Nephron progenitor cell (in vitro differentiated cells): ENCODE results near the gene SYCE1L.
"Not testable (repeated sequence)": the region's sequence is repeated elsewhere in the genome, so short reads cannot be mapped to it uniquely, and the experiment has no call there.

Experiments used
- DNase-seq: peaks from one replicate; pipeline ENCODE4 v3.0.0; 2021
- H3K27ac Mint-ChIP-seq: 2 replicates; pipeline ENCODE4 v1.8.0; 2021; ENCODE audit warnings: mild to moderate bottlenecking, moderate library complexity, mixed read lengths
- H3K27me3 Mint-ChIP-seq: 2 replicates; pipeline ENCODE4 v1.8.0; 2021; ENCODE audit warnings: mild to moderate bottlenecking, low read depth, mixed read lengths; ENCODE audit not compliant: poor library complexity
- H3K36me3 Mint-ChIP-seq: 2 replicates; pipeline ENCODE4 v1.8.0; 2021; ENCODE audit warnings: low read depth, mixed read lengths
- H3K4me1 Mint-ChIP-seq: 2 replicates; pipeline ENCODE4 v1.8.0; 2021; ENCODE audit warnings: mixed read lengths
- H3K4me3 Mint-ChIP-seq: 2 replicates; pipeline ENCODE4 v1.8.0; 2021; ENCODE audit warnings: mild to moderate bottlenecking, moderate library complexity, mixed read lengths
- H3K9me3 Mint-ChIP-seq: 2 replicates; pipeline ENCODE4 v1.8.0; 2021; ENCODE audit warnings: mild to moderate bottlenecking, moderate library complexity, mixed read lengths
- TF ChIP-seq, protein P1 (sequence below): fragments of 200-600 bp; sonication (generic); IDR thresholded peaks from 2 replicates; pipeline ENCODE4 v1.5.0; 2021; ENCODE audit warnings: antibody characterized with exemption

The SYCE1L gene

GRCh38 chr16:77233799-77234519, 34.8 kb downstream of the SYCE1L start:
- no peaks in the 10 kb centered on the region for H3K36me3 Mint-ChIP-seq
- H3K4me3 Mint-ChIP-seq: no peak overlapping the region
- H3K4me1 Mint-ChIP-seq: peaks cover 40% of the 10 kb centered on the region
- TF ChIP-seq, protein P1, sequence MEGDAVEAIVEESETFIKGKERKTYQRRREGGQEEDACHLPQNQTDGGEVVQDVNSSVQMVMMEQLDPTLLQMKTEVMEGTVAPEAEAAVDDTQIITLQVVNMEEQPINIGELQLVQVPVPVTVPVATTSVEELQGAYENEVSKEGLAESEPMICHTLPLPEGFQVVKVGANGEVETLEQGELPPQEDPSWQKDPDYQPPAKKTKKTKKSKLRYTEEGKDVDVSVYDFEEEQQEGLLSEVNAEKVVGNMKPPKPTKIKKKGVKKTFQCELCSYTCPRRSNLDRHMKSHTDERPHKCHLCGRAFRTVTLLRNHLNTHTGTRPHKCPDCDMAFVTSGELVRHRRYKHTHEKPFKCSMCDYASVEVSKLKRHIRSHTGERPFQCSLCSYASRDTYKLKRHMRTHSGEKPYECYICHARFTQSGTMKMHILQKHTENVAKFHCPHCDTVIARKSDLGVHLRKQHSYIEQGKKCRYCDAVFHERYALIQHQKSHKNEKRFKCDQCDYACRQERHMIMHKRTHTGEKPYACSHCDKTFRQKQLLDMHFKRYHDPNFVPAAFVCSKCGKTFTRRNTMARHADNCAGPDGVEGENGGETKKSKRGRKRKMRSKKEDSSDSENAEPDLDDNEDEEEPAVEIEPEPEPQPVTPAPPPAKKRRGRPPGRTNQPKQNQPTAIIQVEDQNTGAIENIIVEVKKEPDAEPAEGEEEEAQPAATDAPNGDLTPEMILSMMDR: no peak
- H3K9me3 Mint-ChIP-seq: no peaks in the 10 kb centered on the region
- H3K27ac Mint-ChIP-seq: no peak overlapping the region
- no peaks in the 10 kb centered on the region for H3K27me3 Mint-ChIP-seq
- DNase-seq: no peak

GRCh38 chr16:77234611-77235010, 35.4 kb downstream of the SYCE1L start:
- Mint-ChIP-seq H3K27me3 (no peaks in the 10 kb centered on the region), H3K4me1 (peaks cover 45% of the 10 kb centered on the region), H3K4me3 (peak overlapping the region; percentile 26), H3K36me3 (no peaks in the 10 kb centered on the region), H3K9me3 (no peaks in the 10 kb centered on the region), H3K27ac (no peak overlapping the region)
- TF ChIP-seq, protein P1: no peak
- DNase-seq: no peak

GRCh38 chr16:77236063-77236511, 36.9 kb downstream of the SYCE1L start:
- TF ChIP-seq, protein P1: peak; percentile 99
- DNase-seq: peak; percentile 95
- Mint-ChIP-seq H3K4me1 (peaks cover 49% of the 10 kb centered on the region), H3K27ac (no peak overlapping the region), H3K27me3 (peaks cover 4% of the 10 kb centered on the region), H3K4me3 (peak overlapping the region; percentile 48), H3K36me3 (no peaks in the 10 kb centered on the region), H3K9me3 (no peaks in the 10 kb centered on the region)

- Mint-ChIP-seq H3K4me3 (no peak overlapping the region), H3K36me3 (no peaks in the 10 kb centered on the region), H3K4me1 (peaks cover 49% of the 10 kb centered on the region), H3K27ac (no peak overlapping the region), H3K9me3 (no peaks in the 10 kb centered on the region), H3K27me3 (peaks cover 4% of the 10 kb centered on the region)
- no peak for DNase-seq
- TF ChIP-seq, protein P1: no peak
Observed at GRCh38 chr16:77238593-77238992, 39.4 kb downstream of the SYCE1L start.

DNA sequence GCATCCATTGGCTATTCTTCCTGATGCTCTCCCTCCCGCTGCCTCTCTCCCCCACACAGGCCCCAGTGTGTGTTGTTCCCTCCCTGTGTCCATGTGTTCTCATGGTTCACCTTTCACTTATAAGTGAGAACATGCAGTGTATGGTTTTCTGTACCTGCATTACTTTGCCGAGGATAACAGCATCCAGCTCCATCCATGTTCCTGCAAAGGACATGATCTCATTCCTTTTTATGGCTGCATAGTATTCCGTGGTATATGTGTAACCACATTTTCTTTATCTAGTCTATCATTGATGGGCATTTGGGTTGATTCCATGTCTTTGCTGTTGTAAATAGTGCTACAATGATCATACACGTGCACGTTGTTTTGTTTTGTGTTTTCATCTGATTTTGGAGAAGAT, 43.3 kb downstream of the SYCE1L start:
- H3K4me1 Mint-ChIP-seq: peaks cover 25% of the 10 kb centered on the region
- not testable (repeated sequence) for H3K4me3 Mint-ChIP-seq, DNase-seq, H3K9me3 Mint-ChIP-seq, H3K27ac Mint-ChIP-seq, H3K27me3 Mint-ChIP-seq, H3K36me3 Mint-ChIP-seq

DNA sequence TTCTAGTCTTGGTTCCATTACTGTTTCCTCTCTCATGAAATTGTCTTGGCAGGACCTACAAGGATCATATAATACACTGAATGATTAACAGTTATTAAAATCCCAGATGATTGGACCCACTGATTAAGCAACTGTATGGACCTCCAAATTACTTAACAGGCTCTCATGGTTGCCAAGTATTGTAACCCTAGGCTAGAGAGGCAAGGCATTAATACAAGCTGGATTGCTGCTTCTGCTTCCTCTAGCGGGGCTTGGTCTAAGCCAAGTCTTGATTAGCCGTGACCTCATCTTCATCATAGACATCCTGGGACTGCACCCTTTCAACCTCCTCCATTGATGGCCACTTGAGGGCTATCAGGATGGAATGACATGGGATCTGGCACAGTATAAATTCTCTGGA, 46.9 kb downstream of the SYCE1L start:
- Mint-ChIP-seq H3K9me3 (no peaks in the 10 kb centered on the region), H3K4me1 (no peaks in the 10 kb centered on the region), H3K27ac (no peak overlapping the region), H3K4me3 (no peak overlapping the region), H3K27me3 (peaks cover 3% of the 10 kb centered on the region), H3K36me3 (no peaks in the 10 kb centered on the region)
- no peak for DNase-seq
- TF ChIP-seq, protein P1: no peak
